Liver (tissue), 9 donors: Measurements from ENCODE around the gene TPRN. TPM values are rescaled to one million over a fixed set of nuclear protein-coding genes. Genes with fewer than 3 reads are reported as not detected.

Source experiments
- DNase-seq: peaks from one replicate; pipeline ENCODE4 v3.0.0-alpha.2; 2017; ENCODE audit warnings: low spot score
- H3K27ac ChIP-seq, 2 donors: one replicate each; pipeline ENCODE4 v1.7.0; 2013; ENCODE audit warnings: inconsistent platforms in 2 of 2, low read length in 2 of 2, control low read depth in 1 of 2, low read depth in 1 of 2, mild to moderate bottlenecking in 1 of 2
- H3K27me3 ChIP-seq, 4 donors: one replicate each; pipeline versions ENCODE4 v1.6.1 to v1.7.0; 2013; ENCODE audit warnings: low read length in 3 of 4, inconsistent platforms in 1 of 4, mild to moderate bottlenecking in 1 of 4, moderate library complexity in 1 of 4; ENCODE audit not compliant: control insufficient read depth in 4 of 4, insufficient read depth in 4 of 4
- H3K36me3 ChIP-seq, 4 donors: one replicate each; pipeline versions ENCODE4 v1.6.1 to v1.7.0; 2013; ENCODE audit warnings: low read length in 3 of 4, mild to moderate bottlenecking in 3 of 4, low read depth in 1 of 4, moderate library complexity in 1 of 4; ENCODE audit not compliant: control insufficient read depth in 4 of 4, insufficient read depth in 3 of 4
- H3K4me1 ChIP-seq, 4 donors: one replicate each; pipeline versions ENCODE4 v1.6.1 to v1.7.0; 2013; ENCODE audit warnings: low read length in 3 of 4, mild to moderate bottlenecking in 3 of 4, moderate library complexity in 1 of 4; ENCODE audit not compliant: control insufficient read depth in 4 of 4, insufficient read depth in 4 of 4
- H3K4me3 ChIP-seq, 3 donors: one replicate each; pipeline versions ENCODE4 v1.6.1 to v1.7.0; 2013; ENCODE audit warnings: low read length in 3 of 3, control low read depth in 1 of 3, low read depth in 1 of 3, mild to moderate bottlenecking in 1 of 3
- H3K9ac ChIP-seq, 2 donors: one replicate each; pipeline ENCODE4 v1.7.0; 2013; ENCODE audit warnings: low read length in 2 of 2, mild to moderate bottlenecking in 2 of 2, moderate library complexity in 2 of 2, control low read depth in 1 of 2, low read depth in 1 of 2
- H3K9me3 ChIP-seq, 4 donors: one replicate each; pipeline versions ENCODE4 v1.6.1 to v1.7.0; 2013; ENCODE audit warnings: low read length in 3 of 4; ENCODE audit not compliant: control insufficient read depth in 4 of 4
- ATF3 ChIP-seq: IDR thresholded peaks from 2 replicates; pipeline ENCODE4 v1.6.1; 2016; ENCODE audit warnings: antibody characterized with exemption
- CTCF ChIP-seq: fragments of 150-350 bp; IDR thresholded peaks from 2 replicates; pipeline ENCODE4 v1.5.1; 2017; ENCODE audit warnings: improper control_type of control experiment, low read depth, low read length; ENCODE audit not compliant: missing input control
- EGR1 ChIP-seq, 2 donors: IDR thresholded peaks; 2 replicates each; pipeline ENCODE4 v1.6.1; 2016 to 2018; ENCODE audit warnings: antibody characterized with exemption in 2 of 2, low read depth in 2 of 2
- FOXA1 ChIP-seq: IDR thresholded peaks from 2 replicates; pipeline ENCODE4 v1.6.1; 2016; ENCODE audit warnings: antibody characterized with exemption
- FOXA2 ChIP-seq: IDR thresholded peaks from 2 replicates; pipeline ENCODE4 v1.6.1; 2016; ENCODE audit warnings: antibody characterized with exemption
- GABPA ChIP-seq, 2 donors: IDR thresholded peaks in 1 of 2; conservative IDR thresholded peaks in 1 of 2; 2 replicates each; pipeline ENCODE4 v1.6.1; 2016; ENCODE audit warnings: antibody characterized with exemption in 2 of 2, mild to moderate bottlenecking in 1 of 2, moderate library complexity in 1 of 2
- HNF4G ChIP-seq: IDR thresholded peaks from 2 replicates; pipeline ENCODE4 v1.6.1; 2016; ENCODE audit warnings: antibody characterized with exemption
- JUND ChIP-seq, 2 donors: IDR thresholded peaks; 2 replicates each; pipeline ENCODE4 v1.6.1; 2016; ENCODE audit warnings: antibody characterized with exemption in 2 of 2
- MAX ChIP-seq: IDR thresholded peaks from 2 replicates; pipeline ENCODE4 v1.6.1; 2016; ENCODE audit warnings: antibody characterized with exemption
- NR2F2 ChIP-seq: IDR thresholded peaks from 2 replicates; pipeline ENCODE4 v1.6.1; 2016; ENCODE audit warnings: antibody characterized with exemption
- RAD21 ChIP-seq, 2 donors: IDR thresholded peaks; 2 replicates each; pipeline ENCODE4 v1.6.1; 2016; ENCODE audit warnings: antibody characterized with exemption in 2 of 2, mild to moderate bottlenecking in 2 of 2
- RXRA ChIP-seq, 2 donors: IDR thresholded peaks; 2 replicates each; pipeline ENCODE4 v1.6.1; 2017 to 2018; ENCODE audit warnings: antibody characterized with exemption in 2 of 2, mild to moderate bottlenecking in 1 of 2
- SP1 ChIP-seq: IDR thresholded peaks from 2 replicates; pipeline ENCODE4 v1.6.1; 2018; ENCODE audit warnings: antibody characterized with exemption, mild to moderate bottlenecking
- TAF1 ChIP-seq: conservative IDR thresholded peaks from 2 replicates; pipeline ENCODE4 v1.6.1; 2016; ENCODE audit warnings: antibody characterized with exemption, mild to moderate bottlenecking
- YY1 ChIP-seq: IDR thresholded peaks from 2 replicates; pipeline ENCODE4 v1.6.1; 2016; ENCODE audit warnings: antibody characterized with exemption, mild to moderate bottlenecking
- WGBS: extraction: QIAGEN DNeasy Blood & Tissue Kit; methylation state at CpG from one replicate; pipeline ENCODE4 v1.1.7; 2013; 5-methylcytosine and 5-hydroxymethylcytosine counted together
- polyA plus RNA-seq, 2 donors: library from polyadenylated mRNA; stranded (reverse) in 1 of 2; unstranded in 1 of 2; fragments of 200-250 nt in 1 of 2; fragments of >200 nt in 1 of 2; fragmentation: Nextera tagmentation in 1 of 2; extraction: Ambion mirVana in 1 of 2; gene quantifications; one replicate each; pipeline versions ENCODE4 v1.2.1 to v1.2.3, GENCODE V29; 2013 to 2015
- total RNA-seq, 2 donors: library from RNA; depleted of rRNA; stranded (reverse); fragments of >200 nt; gene quantifications; one replicate each; pipeline ENCODE4 v1.2.3, GENCODE V29; 2014
- TF ChIP-seq, protein P1 (sequence below): IDR thresholded peaks from 2 replicates; pipeline ENCODE4 v1.6.1; 2016; ENCODE audit warnings: antibody characterized with exemption, mild to moderate bottlenecking
- donor health status: healthy.
- donor health status: healthy.
- donor health status: healthy.
- donor health status: healthy.
- donor health status: healthy.

TPRN gene
- total and polyA plus RNA-seq, 4 donors, result 5.4 to 20.1 (median 11.1) TPM

DNA sequence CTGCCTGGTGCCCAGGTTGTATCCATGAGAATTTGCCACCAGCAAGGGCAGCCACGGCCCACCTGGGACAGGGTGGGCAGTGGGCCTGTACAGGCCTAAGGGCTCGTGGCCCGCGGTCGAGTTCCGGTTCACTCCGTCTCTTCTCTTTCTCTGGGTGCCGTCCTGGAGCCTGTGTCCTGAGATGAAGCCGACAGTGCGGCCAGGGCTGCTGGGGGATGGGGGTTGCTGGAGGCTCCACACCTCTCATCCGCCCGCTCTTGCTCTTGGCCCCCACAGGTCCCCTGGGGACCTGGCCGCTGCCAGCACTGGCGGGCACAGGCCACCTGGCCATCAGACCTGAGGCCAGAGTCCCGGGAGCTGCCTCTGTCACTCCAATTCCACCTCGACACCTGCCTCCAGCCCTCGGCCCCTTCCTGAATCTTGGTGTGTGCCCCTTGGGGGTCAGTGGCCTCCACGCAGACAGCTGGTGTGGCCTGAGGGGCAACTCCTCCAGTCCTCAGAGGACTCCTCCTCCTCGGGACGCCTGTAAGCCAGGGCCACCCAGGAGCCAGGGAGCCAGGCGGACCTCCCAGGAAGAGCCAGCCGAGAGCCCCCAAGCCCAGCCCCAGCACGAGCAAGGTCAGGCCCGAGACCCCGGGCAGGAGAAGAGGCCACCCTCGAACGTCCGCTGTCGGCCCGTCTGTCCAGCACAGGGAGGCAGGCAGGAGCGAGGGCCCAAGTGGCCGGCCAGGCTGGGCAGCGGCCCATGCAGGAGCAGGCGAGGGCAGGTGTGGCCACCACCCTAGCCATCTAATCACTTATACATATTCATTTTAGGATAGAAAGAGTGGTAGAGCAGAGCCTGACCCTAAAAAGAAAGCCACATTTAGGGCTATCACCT is 35.9 kb downstream of the TPRN start:
- no peak for TF ChIP-seq RAD21 (IDR thresholded peaks at IDR 0.05)
- no peak for TF ChIP-seq YY1
- TF ChIP-seq SP1, result no peak
- no peak for TF ChIP-seq FOXA1
- no peak for TF ChIP-seq EGR1 (IDR thresholded peaks at IDR 0.05; ENCODE audit: low read depth in 2 of 2)
- no peak for TF ChIP-seq HNF4G
- TF ChIP-seq CTCF, result no peak
- TF ChIP-seq JUND (IDR thresholded peaks at IDR 0.05), result no peak
- TF ChIP-seq, protein P1, sequence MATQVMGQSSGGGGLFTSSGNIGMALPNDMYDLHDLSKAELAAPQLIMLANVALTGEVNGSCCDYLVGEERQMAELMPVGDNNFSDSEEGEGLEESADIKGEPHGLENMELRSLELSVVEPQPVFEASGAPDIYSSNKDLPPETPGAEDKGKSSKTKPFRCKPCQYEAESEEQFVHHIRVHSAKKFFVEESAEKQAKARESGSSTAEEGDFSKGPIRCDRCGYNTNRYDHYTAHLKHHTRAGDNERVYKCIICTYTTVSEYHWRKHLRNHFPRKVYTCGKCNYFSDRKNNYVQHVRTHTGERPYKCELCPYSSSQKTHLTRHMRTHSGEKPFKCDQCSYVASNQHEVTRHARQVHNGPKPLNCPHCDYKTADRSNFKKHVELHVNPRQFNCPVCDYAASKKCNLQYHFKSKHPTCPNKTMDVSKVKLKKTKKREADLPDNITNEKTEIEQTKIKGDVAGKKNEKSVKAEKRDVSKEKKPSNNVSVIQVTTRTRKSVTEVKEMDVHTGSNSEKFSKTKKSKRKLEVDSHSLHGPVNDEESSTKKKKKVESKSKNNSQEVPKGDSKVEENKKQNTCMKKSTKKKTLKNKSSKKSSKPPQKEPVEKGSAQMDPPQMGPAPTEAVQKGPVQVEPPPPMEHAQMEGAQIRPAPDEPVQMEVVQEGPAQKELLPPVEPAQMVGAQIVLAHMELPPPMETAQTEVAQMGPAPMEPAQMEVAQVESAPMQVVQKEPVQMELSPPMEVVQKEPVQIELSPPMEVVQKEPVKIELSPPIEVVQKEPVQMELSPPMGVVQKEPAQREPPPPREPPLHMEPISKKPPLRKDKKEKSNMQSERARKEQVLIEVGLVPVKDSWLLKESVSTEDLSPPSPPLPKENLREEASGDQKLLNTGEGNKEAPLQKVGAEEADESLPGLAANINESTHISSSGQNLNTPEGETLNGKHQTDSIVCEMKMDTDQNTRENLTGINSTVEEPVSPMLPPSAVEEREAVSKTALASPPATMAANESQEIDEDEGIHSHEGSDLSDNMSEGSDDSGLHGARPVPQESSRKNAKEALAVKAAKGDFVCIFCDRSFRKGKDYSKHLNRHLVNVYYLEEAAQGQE, result no peak
- no peak for TF ChIP-seq NR2F2
- no peak for TF ChIP-seq FOXA2
- TF ChIP-seq TAF1, result no peak
- no peak for TF ChIP-seq GABPA (IDR thresholded peaks at IDR 0.05 in 1 of 2, conservative IDR thresholded peaks at IDR 0.05 in 1 of 2)
- no peak for TF ChIP-seq ATF3
- no peak for TF ChIP-seq MAX
- no peak for TF ChIP-seq RXRA (IDR thresholded peaks at IDR 0.05)
- Histone ChIP-seq H3K4me3 (no peak overlapping the region), H3K9ac (no peak overlapping the region), H3K9me3 (no peaks in the 10 kb centered on the region), H3K4me1 (peaks cover 14 to 27% (median 18%) of the 10 kb centered on the region in 4 donors), H3K27me3 (peaks cover 2 to 30% (median 13%) of the 10 kb centered on the region in 4 donors), H3K27ac (no peak overlapping the region), H3K36me3 (no peaks in the 10 kb centered on the region)
- 70% methylated on average over 34 of the region's 34 CpGs for WGBS
- no peak for DNase-seq

DNA sequence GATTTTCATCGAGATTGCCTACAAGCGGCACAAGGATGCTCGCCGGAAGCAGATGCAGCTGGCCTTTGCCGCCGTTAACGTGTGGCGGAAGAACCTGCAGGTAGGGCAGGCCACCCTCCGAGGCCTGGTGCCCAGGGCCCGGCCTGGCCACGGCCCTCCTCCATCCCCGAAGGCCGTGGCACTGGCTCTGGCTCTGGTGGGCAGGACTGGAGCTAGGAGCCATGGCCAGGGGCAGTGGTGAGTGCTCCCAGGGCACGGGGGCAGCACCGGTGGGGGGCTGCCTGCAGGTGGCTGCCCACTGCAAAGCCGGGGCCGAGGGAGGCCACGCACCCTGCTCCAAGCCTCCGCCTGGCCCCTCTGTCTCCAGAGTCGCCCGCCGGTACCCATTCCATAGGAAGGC is 36.7 kb downstream of the TPRN start:
- Histone ChIP-seq H3K27me3 (peaks cover 2 to 26% (median 14%) of the 10 kb centered on the region in 4 donors), H3K9me3 (no peaks in the 10 kb centered on the region), H3K36me3 (no peaks in the 10 kb centered on the region), H3K27ac (no peak overlapping the region), H3K9ac (no peak overlapping the region), H3K4me1 (peaks cover 6 to 19% (median 11%) of the 10 kb centered on the region in 4 donors), H3K4me3 (no peak overlapping the region)
- no peak for TF ChIP-seq MAX
- TF ChIP-seq NR2F2, result no peak
- no peak for TF ChIP-seq RAD21 (IDR thresholded peaks at IDR 0.05)
- no peak for TF ChIP-seq SP1
- no peak for TF ChIP-seq TAF1
- no peak for DNase-seq
- WGBS, result 82% methylated on average over 22 of the region's 22 CpGs
